ENCODE measurements around the gene SORCS2. TPM values are rescaled to one million over a fixed set of nuclear protein-coding genes. Genes with fewer than 3 reads are reported as not detected.

The SORCS2 gene
- total RNA-seq, 1 donor = under 0.01 TPM

DNA sequence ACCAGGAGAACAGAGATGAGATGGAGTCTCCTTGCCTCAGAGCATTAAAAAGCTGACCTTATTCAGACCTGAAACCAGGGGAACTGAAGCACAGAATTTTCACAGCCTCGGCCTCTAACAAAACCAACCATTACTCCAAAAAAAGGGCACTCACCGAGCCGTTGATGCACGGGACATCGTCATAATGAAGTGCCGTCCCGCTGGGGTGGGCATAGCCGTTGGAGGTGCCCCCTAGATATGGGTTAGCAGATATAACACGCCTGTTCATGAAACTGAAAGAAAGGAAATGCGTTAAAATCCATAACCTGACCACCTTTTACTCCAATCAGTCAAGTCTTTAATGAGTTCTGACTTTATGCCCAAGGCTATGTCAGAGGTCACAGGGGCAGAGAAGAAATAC, 593.7 kb downstream of the SORCS2 start:
- DNase-seq (ENCODE audit: low read depth in 2 of 3, low spot score in 2 of 3) = no peak

DNA sequence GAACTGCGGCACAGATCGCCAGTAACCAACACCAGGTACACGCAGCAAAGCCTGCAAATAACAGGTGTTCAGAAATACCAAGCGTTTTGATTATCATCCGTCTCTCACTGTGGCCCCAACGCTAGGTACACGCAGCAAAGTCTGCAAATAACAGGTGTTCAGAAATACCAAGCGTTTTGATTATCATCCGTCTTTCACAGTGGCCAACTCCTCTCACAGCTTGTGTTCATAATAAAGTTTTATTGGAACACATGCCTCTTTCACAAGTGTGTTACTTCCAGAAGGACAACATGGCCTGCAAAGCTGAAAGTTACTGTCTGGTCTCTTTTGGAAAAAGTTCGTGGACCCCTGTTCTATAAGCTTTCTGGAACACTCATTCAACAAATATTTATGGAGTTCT, 594.2 kb downstream of the SORCS2 start:
- no peak for DNase-seq (ENCODE audit: low read depth in 2 of 3, low spot score in 2 of 3)

DNA sequence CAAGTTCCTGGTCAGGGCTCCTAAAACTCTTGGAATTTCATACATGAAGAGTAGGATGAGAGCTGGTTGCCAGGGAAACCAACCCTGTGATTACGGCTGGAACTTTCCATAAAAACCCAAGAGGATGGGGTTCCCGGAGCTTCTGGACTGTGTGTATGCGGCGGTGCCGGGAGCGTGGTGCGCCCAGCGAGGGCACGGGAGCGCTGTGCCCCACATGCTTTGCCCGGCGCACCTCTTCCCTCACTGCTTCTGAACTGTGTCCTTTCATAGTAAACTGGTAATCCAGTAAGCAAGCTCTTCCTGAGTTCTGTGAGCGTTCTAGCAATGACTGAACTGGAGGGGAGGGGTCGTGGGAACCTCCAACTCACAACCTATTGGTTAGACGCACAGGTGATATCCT, 594.7 kb downstream of the SORCS2 start:
- no peak for DNase-seq (ENCODE audit: low read depth in 2 of 3, low spot score in 2 of 3)

DNA sequence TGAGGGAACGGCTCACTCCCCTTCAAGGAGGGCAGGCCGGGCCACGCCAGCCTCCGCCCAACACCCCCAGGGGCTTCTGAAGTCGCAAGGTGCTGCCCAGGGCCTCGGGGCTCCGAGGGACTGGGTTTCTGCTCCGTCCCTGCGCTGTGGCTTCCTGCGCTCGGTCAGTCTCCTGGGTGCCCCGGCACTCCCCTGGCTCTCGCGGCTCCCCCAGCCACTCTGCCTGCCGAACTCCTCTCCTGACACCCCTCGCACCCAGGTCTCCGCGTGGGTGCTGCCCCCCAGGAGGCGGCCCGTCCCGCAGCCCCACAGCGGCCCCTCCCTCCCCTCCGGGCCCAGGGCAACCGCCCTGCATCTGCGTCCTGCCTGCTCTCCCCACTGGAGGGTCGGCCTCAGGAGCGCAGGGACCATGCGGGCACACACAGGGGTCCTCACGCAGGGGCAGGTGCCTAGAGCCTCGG, 595.4 kb downstream of the SORCS2 start:
- DNase-seq (ENCODE audit: low read depth in 2 of 3, low spot score in 2 of 3) = no peak

DNA sequence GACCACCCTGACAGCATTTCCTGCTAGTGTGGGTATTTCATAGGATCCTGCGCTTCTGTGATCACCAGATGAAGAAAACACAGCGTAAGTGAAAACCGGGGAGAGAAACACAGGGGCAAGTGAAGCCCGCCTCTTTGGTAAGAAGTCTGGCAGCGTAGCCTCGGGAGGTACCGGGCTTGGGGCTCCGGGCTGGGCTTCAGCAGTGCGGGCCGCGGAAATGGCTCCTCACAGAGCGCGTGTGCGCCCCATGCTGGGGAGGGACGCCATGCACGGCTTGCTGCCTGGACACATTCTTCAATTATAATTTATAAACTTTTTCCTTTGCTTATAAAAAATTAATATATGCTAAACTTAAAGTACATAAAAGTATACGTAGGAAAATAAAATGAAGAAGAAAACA, 595.9 kb downstream of the SORCS2 start:
- no peak for DNase-seq (ENCODE audit: low read depth in 2 of 3, low spot score in 2 of 3)

DNA sequence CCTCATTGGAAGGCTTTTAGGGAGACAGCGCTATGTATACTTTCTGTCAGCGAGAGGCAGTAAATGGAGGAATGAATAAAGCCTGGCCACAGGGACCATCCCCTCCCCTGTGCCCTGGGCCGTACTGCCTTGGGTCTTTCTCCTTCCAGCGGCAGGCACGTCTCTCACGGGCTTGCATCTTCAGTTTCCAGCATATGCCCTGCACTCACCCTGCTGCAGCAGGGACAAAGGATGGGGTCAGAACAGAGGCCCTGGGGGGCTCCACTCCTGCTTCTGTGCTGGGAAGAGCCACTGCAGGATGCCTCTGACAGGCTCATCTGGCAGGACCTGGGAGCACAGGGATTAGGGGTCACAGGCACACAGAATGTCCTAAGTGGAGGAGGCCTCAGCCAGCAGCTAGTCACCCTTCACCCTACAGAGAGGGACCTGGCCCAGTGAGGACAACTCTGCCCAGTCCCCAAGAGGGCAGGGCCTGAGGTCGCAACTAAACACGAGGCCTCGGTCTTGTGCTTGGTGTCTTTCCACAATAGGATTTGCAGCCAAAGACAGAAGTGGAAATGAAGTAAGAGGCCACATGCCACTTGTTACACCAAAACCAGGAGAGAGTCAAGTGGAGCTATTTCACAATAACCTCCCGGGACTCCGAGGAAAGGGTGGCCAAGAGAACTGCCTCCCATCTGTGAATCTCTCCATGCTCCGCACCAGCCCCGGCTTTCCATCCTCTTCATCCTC, 596.5 kb downstream of the SORCS2 start:
- DNase-seq (ENCODE audit: low read depth in 2 of 3, low spot score in 2 of 3) = no peak

DNA sequence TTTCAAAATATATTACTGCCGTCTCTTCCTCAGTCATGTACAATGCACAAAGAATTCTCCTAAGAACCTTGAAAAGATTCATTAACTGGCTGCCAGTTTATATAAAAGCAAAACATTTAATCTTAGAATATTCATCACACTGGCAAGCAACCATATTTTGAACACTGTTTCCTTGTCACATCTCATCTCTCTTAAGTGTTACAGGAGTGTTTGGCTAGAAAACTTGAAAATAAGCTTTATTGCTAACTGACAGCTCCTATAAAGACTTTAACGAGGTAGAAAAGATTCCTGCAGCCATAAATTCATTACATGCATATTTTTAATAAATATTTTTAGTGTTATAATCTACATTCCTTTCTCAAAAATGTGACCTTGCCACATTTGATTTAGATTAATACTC, 597.7 kb downstream of the SORCS2 start:
- DNase-seq (ENCODE audit: low read depth in 2 of 3, low spot score in 2 of 3) = no peak

DNA sequence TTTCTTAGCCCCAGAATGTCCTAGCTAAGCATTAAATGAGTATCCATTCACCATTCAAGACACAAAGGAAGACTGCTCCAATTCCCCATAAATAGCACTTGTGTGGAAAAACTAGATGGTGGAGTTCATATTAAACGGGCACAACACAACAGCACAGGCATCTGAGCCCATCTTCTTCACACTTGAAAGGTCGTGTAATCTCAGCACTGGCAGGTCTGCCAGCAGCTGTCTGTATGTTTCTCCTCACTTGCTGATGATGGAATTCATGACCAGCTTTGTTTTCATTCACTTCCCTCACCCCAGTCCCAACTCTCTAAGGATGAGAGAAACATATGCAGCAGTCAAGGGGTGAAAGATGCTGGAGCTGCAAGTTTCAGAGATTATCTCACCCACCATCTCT, 598.7 kb downstream of the SORCS2 start:
- DNase-seq (ENCODE audit: low read depth in 2 of 3, low spot score in 2 of 3) = no peak

Small RNA genes within 50 kb of the gene (small RNA-seq; reads per million reads assigned to genes)
- gene MIR4274 (not detected), gene MIR4798 (not detected)

Other genes with a start within 250 kb of the SORCS2 start
- 4.8 TPM for gene TADA2B, start 149.2 kb upstream of the SORCS2 start, total RNA-seq
- gene GRPEL1, start 124.5 kb upstream of the SORCS2 start, total RNA-seq = 8.1 TPM
- not detected for gene PSAPL1, start 242.4 kb downstream of the SORCS2 start, total RNA-seq

All from hematopoietic multipotent progenitor cell (in vitro differentiated cells).